GM12878 (cell line): ENCODE data around the gene RANBP3. TPM values are rescaled to one million over a fixed set of nuclear protein-coding genes. Genes with fewer than 3 reads are reported as not detected.

ENCODE experiments used
- ATAC-seq: fragments of 200-7000 bp; cut with Tn5 transposase; 3 replicates; pipeline ENCODE4 v1.9.1; 2020; ENCODE audit warnings: mild to moderate bottlenecking, moderate library complexity
- BruUV-seq: library from RNA; stranded (reverse); fragments of 400-500 nt; replicated peaks from 2 replicates; lab custom pipeline; 2021; lab: Mats Ljungman, UMichigan
- CTCF ChIA-PET: fragments of 300-600 bp; sonication (Branson Sonifier 250); formaldehyde crosslinking; extraction: SDS; loops from one replicate; lab custom pipeline; 2021; ENCODE audit warnings: inconsistent platforms; lab: Yijun Ruan, JAX
- POLR2A ChIA-PET: fragments of 350-600 bp; formaldehyde crosslinking; extraction: SDS; loops from one replicate; lab custom pipeline; 2021; ENCODE audit warnings: inconsistent platforms; lab: Charles Lee
- RAD21 ChIA-PET: fragments of 300-600 bp; sonication (Branson Sonifier 250); formaldehyde crosslinking; loops from one replicate; lab custom pipeline; 2023; ENCODE audit warnings: antibody characterized with exemption; ENCODE audit not compliant: unreplicated experiment; lab: Charles Lee
- SMC1A ChIA-PET: fragments of 300-600 bp; sonication (Branson Sonifier 250); formaldehyde crosslinking; loops from one replicate; lab custom pipeline; 2023; ENCODE audit not compliant: unreplicated experiment, uncharacterized antibody; lab: Charles Lee
- DNase-seq: peaks from one replicate; pipeline ENCODE4 v3.0.0-alpha.2; 2011; ENCODE audit warnings: low read depth, low spot score
- FAIRE-seq: peaks from 3 replicates; lab custom pipeline; 2011; peaks lifted over from hg19 to GRCh38; lab: Jason Lieb, UNC
- H2AFZ ChIP-seq: 2 replicates; pipeline ENCODE4 v1.6.0; 2011; ENCODE audit warnings: low read depth, low read length, control low read depth; ENCODE audit not compliant: control insufficient read depth
- H3K27ac ChIP-seq: 2 replicates; pipeline ENCODE4 v1.5.1; 2011; ENCODE audit warnings: control low read depth; ENCODE audit not compliant: control insufficient read depth, insufficient read depth
- H3K27me3 ChIP-seq, 2 experiments: replicated peaks in 1 of 2; 2 replicates each; pipeline versions ENCODE4 v1.6.0 to v1.6.1; 2011; ENCODE audit warnings: low read length in 1 of 2; ENCODE audit not compliant: control insufficient read depth in 2 of 2, insufficient read depth in 2 of 2
- H3K36me3 ChIP-seq, 2 experiments: 2 replicates each; pipeline ENCODE4 v1.5.1; 2011; ENCODE audit warnings: low read length in 1 of 2; ENCODE audit not compliant: control insufficient read depth in 2 of 2, insufficient read depth in 2 of 2
- H3K4me1 ChIP-seq: 2 replicates; pipeline ENCODE4 v1.6.1; 2011; ENCODE audit warnings: mild to moderate bottlenecking, low read length, moderate library complexity, mixed read lengths; ENCODE audit not compliant: control insufficient read depth, insufficient read depth
- H3K4me2 ChIP-seq: 2 replicates; pipeline ENCODE4 v1.6.0; 2011; ENCODE audit warnings: control low read depth; ENCODE audit not compliant: control insufficient read depth, insufficient read depth
- H3K4me3 ChIP-seq: fragments of 200-600 bp; sonication (generic); 2 replicates; pipeline ENCODE4 v1.5.1; 2016
- H3K79me2 ChIP-seq: 2 replicates; pipeline ENCODE4 v1.6.0; 2011; ENCODE audit warnings: low read length; ENCODE audit not compliant: control insufficient read depth, insufficient read depth
- H3K9ac ChIP-seq: 2 replicates; pipeline ENCODE4 v1.8.0; 2011; ENCODE audit warnings: low read length, control low read depth, mixed read lengths; ENCODE audit not compliant: control insufficient read depth, insufficient read depth
- H3K9me3 ChIP-seq: replicated peaks from 3 replicates; pipeline ENCODE4 v1.5.1; 2011; ENCODE audit warnings: mild to moderate bottlenecking, low read length; ENCODE audit not compliant: control insufficient read depth, insufficient read depth
- H4K20me1 ChIP-seq: 2 replicates; pipeline ENCODE4 v1.6.0; 2011; ENCODE audit not compliant: control insufficient read depth, insufficient read depth
- E2F8 ChIP-seq: fragments of 450-650 bp; IDR thresholded peaks from 2 replicates; pipeline ENCODE4 v1.6.1; 2018; ENCODE audit warnings: mild to moderate bottlenecking, low read depth, moderate library complexity; ENCODE audit not compliant: partially characterized antibody
- ELK1 ChIP-seq: IDR thresholded peaks from 2 replicates; pipeline ENCODE4 v1.6.1; 2012; ENCODE audit warnings: low read depth, low read length, improper control_type of control experiment
- IKZF2 ChIP-seq, 2 experiments: fragments of 450-650 bp; IDR thresholded peaks; 2 replicates each; pipeline ENCODE4 v1.6.1; 2017; ENCODE audit warnings: mild to moderate bottlenecking in 2 of 2, moderate library complexity in 2 of 2
- IRF4 ChIP-seq: IDR thresholded peaks from 2 replicates; pipeline ENCODE4 v1.6.1; 2011; ENCODE audit warnings: low read depth, low read length
- MYB ChIP-seq: fragments of 150-350 bp; IDR thresholded peaks from 2 replicates; pipeline ENCODE4 v1.6.1; 2014; ENCODE audit warnings: mild to moderate bottlenecking, low read depth, low read length, borderline replicate concordance
- NFYA ChIP-seq: IDR thresholded peaks from 2 replicates; pipeline ENCODE4 v1.6.1; 2011; ENCODE audit warnings: low read depth, mild to moderate bottlenecking, low read length, improper control_type of control experiment, borderline replicate concordance
- SMAD5 ChIP-seq: IDR thresholded peaks from 2 replicates; pipeline ENCODE4 v1.6.1; 2016; ENCODE audit warnings: antibody characterized with exemption, low read depth
- SPI1 ChIP-seq: IDR thresholded peaks from 2 replicates; pipeline ENCODE4 v1.6.1; 2011; ENCODE audit warnings: low read depth, mild to moderate bottlenecking, low read length, moderate library complexity, borderline replicate concordance; ENCODE audit not compliant: insufficient read depth
- YBX1 ChIP-seq: fragments of 450-650 bp; IDR thresholded peaks from 2 replicates; pipeline ENCODE4 v1.6.1; 2016; ENCODE audit warnings: antibody characterized with exemption
- ZNF207 ChIP-seq: fragments of 450-650 bp; IDR thresholded peaks from 2 replicates; pipeline ENCODE4 v1.6.1; 2014; ENCODE audit warnings: antibody characterized with exemption, mild to moderate bottlenecking, borderline replicate concordance
- WGBS: methylation state at CpG from one replicate; pipeline ENCODE4 v1.1.6; 2016; ENCODE audit warnings: low lambda C conversion rate; ENCODE audit not compliant: insufficient replicate concordance, insufficient coverage; ENCODE audit errors: missing lambda C conversion rate; 5-methylcytosine and 5-hydroxymethylcytosine counted together
- in situ Hi-C: fragments of 300-500 bp; cut with MboI; formaldehyde crosslinking; loops from 9 replicates; pipeline ENCODE4 v1.14.3; 2018; ENCODE audit warnings: mixed read lengths
- intact Hi-C: fragments of 100-400 bp; cut with micrococcal nuclease; formaldehyde crosslinking; loops from one replicate; pipeline ENCODE4 v1.14.2; 2022; ENCODE audit not compliant: unreplicated experiment
- polyA plus RNA-seq, 11 experiments: library from polyadenylated mRNA; depleted of rRNA in 4 of 11; unstranded in 6 of 11; stranded (reverse) in 5 of 11; fragments of >200 nt; fragmentation: Nextera tagmentation in 4 of 11; fragmentation: Illumina TruSeq in 1 of 11; extraction: Ambion mirVana in 4 of 11; extraction: Trizol in 1 of 11; gene quantifications; 1 replicate in 1 of 11; 2 replicates in 10 of 11; pipeline versions ENCODE4 v1.2.1 to v1.2.3, GENCODE V29; 2011 to 2016; ENCODE audit warnings: inconsistent platforms in 2 of 11, missing spikeins in 2 of 11, low read depth in 1 of 11
- total RNA-seq, 4 experiments: library from RNA; depleted of rRNA in 3 of 4; stranded (reverse); fragments of >200 nt in 3 of 4; fragmentation: Illumina TruSeq in 1 of 4; extraction: Trizol in 1 of 4; gene quantifications; 2 replicates each; pipeline versions ENCODE4 v1.2.1 to v1.2.3, GENCODE V29; 2013 to 2021

The RANBP3 gene
- total and polyA plus RNA-seq, 10 of the 15 experiments (the other 5 are each of a cell fraction or from before 2014, with no cell fraction given): 1.1 to 81.6 (median 60.0) TPM

- TF ChIP-seq IKZF2 (IDR thresholded peaks at IDR 0.05): peak in 1 of 2 experiments; percentile 45; a peak in 2 of 4 replicates
- no peak for TF ChIP-seq NFYA
- TF ChIP-seq ZNF207: no peak
- TF ChIP-seq SPI1: peak; percentile 94
- no peak for TF ChIP-seq YBX1
- no peak for TF ChIP-seq SMAD5
- peak; percentile 80 for TF ChIP-seq IRF4
- no peak for TF ChIP-seq E2F8
- no peak for TF ChIP-seq MYB
Observed at GRCh38 chr19:5927441-5927821, 50.5 kb downstream of the RANBP3 start (continued).

GRCh38 chr19:5926641-5927440 is 51.1 kb downstream of the RANBP3 start:
- TF ChIP-seq MYB (no peak), ELK1 (no peak)
- ChIA-PET SMC1A (no interaction called here), RAD21 (no interaction called here), CTCF (no interaction called here), POLR2A (no interaction called here)
- Histone ChIP-seq H3K79me2 (no peaks in the 10 kb centered on the region), H3K4me1 (peaks cover 15% of the 10 kb centered on the region), H3K36me3 (peaks cover 30 to 49% of the 10 kb centered on the region in 2 experiments), H2AFZ (no peak overlapping the region), H3K4me3 (no peak overlapping the region), H3K4me2 (no peak overlapping the region), H3K9ac (no peak overlapping the region), H3K27me3 (no peaks in the 10 kb centered on the region), H3K27ac (no peak overlapping the region), H4K20me1 (no peaks in the 10 kb centered on the region), H3K9me3 (no peaks in the 10 kb centered on the region)
- no peak for DNase-seq
- FAIRE-seq: no peak
- in situ Hi-C loops (no loop called here), intact Hi-C loops (no loop called here)
- BruUV-seq: no TSS peak
- 88% methylated on average over 14 of the region's 14 CpGs for WGBS
- ATAC-seq: no peak
